IPS-20b (cell line): ENCODE measurements around the gene INVS.
"Not testable (repeated sequence)": the region's sequence is repeated elsewhere in the genome, so short reads cannot be mapped to it uniquely, and the experiment has no call there.

Experiments used
- H3K27ac ChIP-seq: one replicate; pipeline ENCODE4 v1.5.1; 2013; ENCODE audit warnings: low read length
- H3K27me3 ChIP-seq: 2 replicates; pipeline ENCODE4 v1.6.1; 2013; ENCODE audit warnings: mild to moderate bottlenecking, low read length, inconsistent platforms; ENCODE audit not compliant: insufficient read depth
- H3K36me3 ChIP-seq: 2 replicates; pipeline ENCODE4 v1.6.1; 2013; ENCODE audit warnings: low read depth, mild to moderate bottlenecking, inconsistent platforms, low read length, moderate library complexity; ENCODE audit not compliant: insufficient read depth
- H3K4me1 ChIP-seq: 2 replicates; pipeline ENCODE4 v1.6.1; 2013; ENCODE audit warnings: mild to moderate bottlenecking, control low read depth, inconsistent platforms, low read length, moderate library complexity; ENCODE audit not compliant: insufficient read depth
- H3K4me3 ChIP-seq: 2 replicates; pipeline ENCODE4 v1.5.1; 2013; ENCODE audit warnings: mild to moderate bottlenecking, low read length, inconsistent platforms
- H3K9ac ChIP-seq: 2 replicates; pipeline ENCODE4 v1.6.1; 2013; ENCODE audit warnings: low read depth, mild to moderate bottlenecking, inconsistent platforms, low read length, moderate library complexity
- H3K9me3 ChIP-seq: 2 replicates; pipeline ENCODE4 v1.6.1; 2013; ENCODE audit warnings: mild to moderate bottlenecking, low read depth, low read length, inconsistent platforms; ENCODE audit not compliant: insufficient read depth

Gene INVS

DNA sequence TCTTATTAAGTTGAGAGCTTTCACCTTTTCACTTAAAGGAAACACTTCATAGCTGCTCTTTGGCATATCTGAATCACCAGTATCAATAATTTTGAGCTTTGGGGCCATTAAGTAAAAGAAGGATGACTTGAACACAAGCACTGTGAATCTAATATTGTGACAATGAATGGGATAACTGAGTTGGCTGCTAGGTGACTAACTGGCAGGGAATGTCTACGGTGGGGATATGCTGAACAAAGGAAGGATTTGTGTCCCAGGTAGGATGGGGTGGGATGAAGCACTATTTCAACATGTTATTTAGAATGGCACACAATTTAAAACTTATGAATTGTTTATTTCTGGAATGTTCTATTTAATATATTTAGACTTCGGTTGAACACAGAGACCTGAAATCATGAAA is 130.1 kb downstream of the INVS start:
- no peak overlapping the region for H3K9ac ChIP-seq
- no peaks in the 10 kb centered on the region for H3K27me3 ChIP-seq
- no peaks in the 10 kb centered on the region for H3K9me3 ChIP-seq
- H3K4me1 ChIP-seq, result no peaks in the 10 kb centered on the region
- H3K36me3 ChIP-seq, result no peaks in the 10 kb centered on the region
- H3K4me3 ChIP-seq, result no peak overlapping the region
- H3K27ac ChIP-seq, result no peak overlapping the region

DNA sequence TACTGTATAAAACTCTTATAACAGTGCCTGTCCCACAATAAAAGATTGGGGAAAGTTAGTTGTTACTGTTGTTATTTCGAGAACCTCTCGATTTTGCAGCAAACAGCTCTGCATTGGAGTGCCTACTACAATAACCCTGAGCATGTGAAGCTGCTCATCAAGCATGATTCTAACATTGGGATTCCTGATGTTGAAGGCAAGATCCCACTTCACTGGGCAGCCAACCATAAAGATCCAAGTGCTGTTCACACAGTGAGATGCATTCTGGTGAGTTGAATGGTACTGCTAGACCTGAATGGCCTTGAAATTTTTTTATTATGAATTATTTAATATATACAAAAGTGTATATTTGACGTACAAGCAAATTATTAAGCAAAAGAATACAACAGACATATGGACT is 130.5 kb downstream of the INVS start:
- Histone ChIP-seq H3K27me3 (no peaks in the 10 kb centered on the region), H3K36me3 (no peaks in the 10 kb centered on the region), H3K27ac (no peak overlapping the region), H3K4me3 (no peak overlapping the region), H3K4me1 (no peaks in the 10 kb centered on the region), H3K9ac (no peak overlapping the region), H3K9me3 (no peaks in the 10 kb centered on the region)

DNA sequence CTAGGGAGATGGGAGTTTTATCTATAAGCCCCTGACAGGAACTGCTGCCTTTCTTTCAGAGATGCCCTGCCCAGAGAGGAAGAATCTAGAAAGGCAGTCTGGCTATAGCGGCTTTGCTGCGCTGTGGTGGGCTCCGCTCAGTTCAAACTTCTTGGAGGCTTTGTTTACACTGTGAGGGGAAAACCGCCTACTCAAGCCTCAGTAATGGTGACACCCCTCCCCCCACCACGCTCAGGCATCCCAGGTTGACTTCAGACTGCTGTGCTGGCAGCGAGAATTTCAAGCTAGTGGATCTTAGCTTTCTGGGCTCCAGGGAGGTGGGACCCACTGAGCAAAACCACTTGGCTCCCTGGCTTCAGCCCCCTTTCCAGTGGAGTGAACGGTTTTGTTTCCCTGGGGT is 137.9 kb downstream of the INVS start:
- not testable (repeated sequence) for H3K4me3 ChIP-seq, H3K27ac ChIP-seq, H3K36me3 ChIP-seq, H3K27me3 ChIP-seq, H3K4me1 ChIP-seq, H3K9ac ChIP-seq, H3K9me3 ChIP-seq

DNA sequence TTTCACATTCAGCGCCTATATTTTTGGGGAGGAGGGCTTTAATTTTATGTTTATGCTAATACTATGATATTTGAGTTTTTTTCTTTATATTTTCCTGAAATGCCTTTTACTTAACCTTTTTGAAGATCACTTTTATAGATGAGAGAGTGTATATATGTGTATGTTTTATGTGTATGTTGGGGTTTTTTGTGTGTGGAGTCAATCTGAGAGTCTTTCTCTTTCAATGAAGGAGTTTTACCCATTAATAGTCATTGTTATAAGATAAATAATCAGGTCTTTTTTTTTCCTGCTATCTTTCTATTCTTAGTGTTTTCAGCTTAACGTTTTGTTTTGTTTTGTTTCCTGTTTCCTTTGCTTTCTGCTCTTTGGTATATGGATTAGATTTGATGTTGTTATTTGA is 141.5 kb downstream of the INVS start:
- Histone ChIP-seq H3K9me3 (no peaks in the 10 kb centered on the region), H3K36me3 (no peaks in the 10 kb centered on the region), H3K27ac (no peak overlapping the region), H3K9ac (no peak overlapping the region), H3K4me3 (no peak overlapping the region), H3K27me3 (no peaks in the 10 kb centered on the region), H3K4me1 (no peaks in the 10 kb centered on the region)

DNA sequence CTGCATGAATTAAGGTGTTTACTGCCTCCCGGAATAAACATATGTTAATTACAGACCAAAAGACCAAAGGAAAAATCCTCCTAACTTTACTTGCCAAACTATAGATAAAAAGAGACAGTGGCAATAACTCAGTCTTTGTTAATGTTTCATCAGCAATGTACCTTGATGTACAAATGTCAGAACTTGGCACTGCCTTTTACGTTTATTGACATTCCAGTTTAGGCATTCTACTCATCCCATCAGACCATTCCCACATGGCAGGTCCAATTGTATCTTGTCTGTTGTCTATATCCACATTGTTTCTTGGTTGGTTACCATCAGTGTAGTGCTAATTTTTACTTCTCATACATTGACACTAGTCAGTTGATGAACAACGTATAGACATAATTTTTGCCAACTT is 168.2 kb downstream of the INVS start:
- no peaks in the 10 kb centered on the region for H3K9me3 ChIP-seq
- H3K27me3 ChIP-seq, result no peaks in the 10 kb centered on the region
- H3K9ac ChIP-seq, result no peak overlapping the region
- H3K36me3 ChIP-seq, result no peaks in the 10 kb centered on the region
- no peak overlapping the region for H3K27ac ChIP-seq
- no peaks in the 10 kb centered on the region for H3K4me1 ChIP-seq
- H3K4me3 ChIP-seq, result no peak overlapping the region

DNA sequence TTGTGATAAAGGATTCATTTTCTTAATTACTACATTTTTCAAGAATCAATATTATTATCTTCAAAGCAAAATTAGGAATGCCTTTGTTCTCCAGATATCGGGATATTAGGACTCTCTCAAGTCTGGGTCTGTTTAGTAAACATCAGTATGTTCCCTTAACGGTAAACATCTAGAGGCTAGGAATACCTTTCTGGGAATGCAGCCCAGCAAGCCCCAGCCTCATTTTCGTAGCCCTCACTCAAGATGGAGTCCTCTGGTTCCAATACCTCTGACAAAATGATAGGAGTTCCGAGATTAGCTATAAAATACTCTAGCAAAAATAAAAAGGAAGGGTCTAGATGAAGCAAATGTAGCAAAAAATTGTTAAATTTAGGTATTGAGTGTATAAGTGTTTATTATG is 169.2 kb downstream of the INVS start:
- no peaks in the 10 kb centered on the region for H3K27me3 ChIP-seq
- no peak overlapping the region for H3K27ac ChIP-seq

DNA sequence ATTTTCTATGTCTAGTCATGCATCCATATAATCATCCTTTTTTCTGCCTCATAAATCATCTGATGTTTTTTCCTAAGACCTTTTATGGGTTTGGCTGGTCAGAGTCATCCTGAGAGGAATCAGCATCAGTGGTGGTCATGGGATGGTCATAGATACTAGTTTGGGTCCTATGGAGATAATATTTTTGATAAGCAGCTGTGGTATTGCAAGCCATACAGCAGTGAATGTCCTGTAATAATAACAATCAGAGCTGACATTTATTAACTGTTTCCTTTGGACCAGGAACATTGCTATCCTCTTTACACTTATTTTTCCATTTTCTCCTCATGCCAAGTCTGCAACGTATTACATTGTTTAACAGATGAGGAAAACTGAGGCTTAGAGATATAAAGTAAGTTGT is 170.6 kb downstream of the INVS start:
- H3K4me1 ChIP-seq, result no peaks in the 10 kb centered on the region
- H3K27ac ChIP-seq, result no peak overlapping the region
- H3K9ac ChIP-seq, result no peak overlapping the region
- H3K27me3 ChIP-seq, result no peaks in the 10 kb centered on the region
- H3K36me3 ChIP-seq, result no peaks in the 10 kb centered on the region
- no peaks in the 10 kb centered on the region for H3K9me3 ChIP-seq
- no peak overlapping the region for H3K4me3 ChIP-seq

More for the DNA sequence above, 169.2 kb downstream of the INVS start:
- Histone ChIP-seq H3K4me3 (no peak overlapping the region), H3K9me3 (no peaks in the 10 kb centered on the region), H3K36me3 (no peaks in the 10 kb centered on the region), H3K4me1 (no peaks in the 10 kb centered on the region), H3K9ac (no peak overlapping the region)

DNA sequence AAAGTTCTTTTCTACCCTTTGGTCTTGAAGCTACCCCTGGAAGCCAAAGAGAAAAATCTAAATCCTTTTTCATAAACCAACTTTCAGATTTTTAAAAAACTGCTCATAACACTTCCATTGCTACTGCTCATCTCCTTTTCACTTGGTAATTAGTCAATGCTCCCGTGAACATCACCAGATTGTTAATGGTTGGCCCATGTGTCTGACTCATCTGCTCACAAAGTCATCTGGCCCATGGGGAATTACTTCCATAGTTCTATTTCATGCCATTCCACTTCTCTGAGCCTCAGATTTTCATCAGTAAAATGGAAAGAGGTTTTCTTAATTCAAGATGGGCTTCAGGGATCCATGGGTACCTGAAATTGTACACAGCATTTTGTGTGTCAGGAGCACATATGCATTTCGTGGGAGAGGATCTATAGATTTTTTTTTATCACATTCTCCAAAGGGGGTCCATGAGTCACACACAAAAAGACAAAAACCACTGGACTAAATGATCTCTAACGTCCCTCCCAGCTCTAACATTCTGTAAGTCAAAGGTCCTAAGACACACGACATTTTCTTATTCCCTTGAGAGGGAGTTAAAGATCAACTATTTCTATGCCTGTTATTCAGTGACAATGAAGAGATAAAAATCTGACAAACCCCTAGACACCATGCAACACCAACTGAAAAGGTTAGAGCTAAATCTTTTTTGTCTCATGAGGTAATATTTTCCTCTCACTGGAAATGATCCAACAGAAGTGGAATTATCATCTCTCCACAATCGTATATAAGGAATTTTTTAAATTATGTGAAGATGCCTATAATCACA is 178.3 kb downstream of the INVS start:
- no peaks in the 10 kb centered on the region for H3K27me3 ChIP-seq
- H3K36me3 ChIP-seq, result no peaks in the 10 kb centered on the region; the same call in 1 of the 2 replicates
- no peak overlapping the region for H3K27ac ChIP-seq
- no peaks in the 10 kb centered on the region for H3K9me3 ChIP-seq
- no peak overlapping the region for H3K4me3 ChIP-seq
- H3K4me1 ChIP-seq, result no peaks in the 10 kb centered on the region
- H3K9ac ChIP-seq, result no peak overlapping the region

DNA sequence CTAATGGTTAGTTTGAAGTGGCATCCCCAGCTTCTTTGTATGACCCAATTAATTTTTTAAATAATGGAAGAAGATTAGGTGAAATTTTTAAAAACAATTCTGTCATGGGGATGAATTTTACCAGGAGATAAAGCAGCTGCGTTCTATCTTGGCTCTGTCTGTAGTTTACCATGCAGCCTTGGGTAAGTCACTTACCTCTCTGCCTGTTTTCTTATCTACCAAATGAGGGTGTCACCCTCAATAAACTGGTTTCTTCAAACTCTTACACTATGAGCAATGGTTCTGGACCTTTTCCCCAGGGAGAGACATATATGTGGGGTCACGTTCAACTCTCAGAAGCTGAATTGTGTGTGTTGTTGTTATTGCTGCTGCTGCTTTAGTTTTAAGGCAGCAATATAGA is 182.0 kb downstream of the INVS start:
- peaks cover 8% of the 10 kb centered on the region; the same call in 1 of the 2 replicates for H3K9me3 ChIP-seq
- no peak overlapping the region for H3K4me3 ChIP-seq
- peaks cover 9% of the 10 kb centered on the region for H3K36me3 ChIP-seq
- H3K27me3 ChIP-seq, result no peaks in the 10 kb centered on the region
- H3K27ac ChIP-seq, result no peak overlapping the region
- no peak overlapping the region for H3K9ac ChIP-seq
- 0 out of 2 replicates have a peak, but pooled peaks cover 3% of the 10 kb centered on the region for H3K4me1 ChIP-seq

DNA sequence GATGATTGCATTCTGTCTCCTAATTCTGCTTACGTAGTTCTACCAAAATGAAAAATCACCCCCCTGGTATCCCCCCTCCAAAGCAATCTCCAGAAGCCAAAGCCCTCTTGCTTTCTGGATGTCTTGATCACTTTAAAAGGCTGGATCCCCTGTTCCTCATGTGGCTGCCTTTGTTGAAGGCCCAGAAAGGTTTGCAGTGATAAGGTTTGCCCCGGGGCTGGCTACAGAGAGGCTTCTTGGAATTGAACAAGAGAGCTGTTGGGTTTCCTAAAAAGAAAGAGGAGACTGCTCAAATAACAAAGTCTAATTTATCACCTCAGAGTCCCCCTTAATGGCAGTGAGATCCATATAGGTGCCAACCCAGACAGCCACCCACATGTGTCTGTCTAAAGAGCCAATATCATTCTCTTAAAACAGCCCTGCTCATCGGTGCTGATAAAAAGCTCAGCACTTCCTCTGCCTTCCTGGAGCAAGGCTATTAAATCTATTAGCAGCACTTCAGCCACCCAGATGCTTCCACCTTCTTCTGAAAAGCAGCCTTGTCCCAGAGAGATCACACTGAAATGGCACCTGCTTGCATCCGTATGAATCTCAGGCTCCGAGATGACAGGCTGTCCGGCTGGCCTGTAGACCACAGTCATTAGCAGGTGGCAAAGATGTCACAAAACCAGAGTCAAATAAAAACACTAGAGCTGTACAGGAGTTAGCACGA is 182.8 kb downstream of the INVS start:
- peaks cover 9% of the 10 kb centered on the region for H3K36me3 ChIP-seq
- H3K27me3 ChIP-seq, result no peaks in the 10 kb centered on the region
- peaks cover 8% of the 10 kb centered on the region; the same call in 1 of the 2 replicates for H3K9me3 ChIP-seq
- H3K4me3 ChIP-seq, result no peak overlapping the region
- no peak overlapping the region for H3K9ac ChIP-seq
- H3K27ac ChIP-seq, result no peak overlapping the region
- 0 out of 2 replicates have a peak, but pooled peaks cover 3% of the 10 kb centered on the region for H3K4me1 ChIP-seq

DNA sequence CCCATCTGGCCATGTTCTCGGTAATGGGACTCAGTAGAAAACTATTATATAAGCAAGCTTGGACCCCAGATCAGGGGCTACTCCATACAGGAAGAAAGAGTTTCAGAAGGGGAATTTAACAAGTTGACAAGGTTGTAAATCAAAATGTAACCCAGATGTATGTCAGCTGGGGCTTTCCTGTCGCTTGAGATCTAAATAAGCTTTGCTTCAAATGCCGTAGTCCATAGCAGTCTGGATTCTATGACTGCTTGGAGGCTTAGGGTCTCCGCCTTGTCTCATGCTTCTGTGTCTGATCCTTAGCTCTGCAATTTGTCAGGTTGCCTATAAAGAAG is 183.3 kb downstream of the INVS start:
- Histone ChIP-seq H3K27ac (no peak overlapping the region), H3K36me3 (peaks cover 9% of the 10 kb centered on the region; the same call in 1 of the 2 replicates)

DNA sequence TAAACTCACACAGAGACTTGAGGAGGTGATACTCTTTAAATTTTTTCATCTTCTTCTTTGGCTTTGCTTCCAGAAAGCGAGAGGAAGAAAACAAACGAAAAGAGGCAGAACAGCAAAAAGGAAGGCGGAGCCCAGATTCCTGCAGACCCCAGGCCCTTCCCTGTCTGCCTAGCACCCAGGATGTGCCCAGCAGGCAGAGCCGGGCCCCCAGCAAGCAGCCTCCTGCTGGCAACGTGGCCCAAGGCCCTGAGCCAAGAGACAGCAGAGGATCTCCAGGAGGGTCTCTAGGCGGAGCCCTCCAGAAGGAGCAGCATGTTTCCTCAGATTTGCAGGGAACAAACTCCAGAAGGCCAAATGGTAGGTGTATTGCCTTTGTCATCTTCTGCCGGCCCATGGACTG is 185.2 kb downstream of the INVS start:
- Histone ChIP-seq H3K4me3 (no peak overlapping the region), H3K27me3 (no peaks in the 10 kb centered on the region), H3K36me3 (peaks cover 9% of the 10 kb centered on the region; the same call in 1 of the 2 replicates), H3K4me1 (0 out of 2 replicates have a peak, but pooled peaks cover 3% of the 10 kb centered on the region), H3K9me3 (peaks cover 8% of the 10 kb centered on the region; the same call in 1 of the 2 replicates), H3K27ac (no peak overlapping the region), H3K9ac (no peak overlapping the region)

More for the DNA sequence above, 183.3 kb downstream of the INVS start:
- no peak overlapping the region for H3K4me3 ChIP-seq
- peaks cover 8% of the 10 kb centered on the region; the same call in 1 of the 2 replicates for H3K9me3 ChIP-seq
- no peak overlapping the region for H3K9ac ChIP-seq
- no peaks in the 10 kb centered on the region for H3K27me3 ChIP-seq
- H3K4me1 ChIP-seq, result 0 out of 2 replicates have a peak, but pooled peaks cover 3% of the 10 kb centered on the region
